ENCODE data around the gene MYG1. TPM values are rescaled to one million over a fixed set of nuclear protein-coding genes. Genes with fewer than 3 reads are reported as not detected.

The MYG1 gene
- 37.0 TPM for total RNA-seq
- long read RNA-seq, transcript C12orf10-201 (7 exons, 1,192 nt), result major isoform, 63 of 74 reads
- long read RNA-seq, partial matches to known transcripts, result 1 of 74 reads
- long read RNA-seq, other reads (novel, unspliced or antisense), result 4 of 74 reads

- intact Hi-C loops (cut with DNase I), result no loop called here
- ATAC-seq (ENCODE audit: poor library complexity) (peak; percentile 85), DNase-seq (peak; percentile 93)
Observed at GRCh38 chr12:53299454-53300180, at the start of gene MYG1. Gene MYG1, plus strand, starts transcription at chr12:53299695. Its CDS starts 43 bp downstream, at chr12:53299738.

- peak; percentile 88 for DNase-seq
- intact Hi-C loops (cut with DNase I), result loop anchor here (5.0 kb wide), 1 partner anchor 34 kb away; no protein-coding TSS in a partner anchor
- peak; percentile 96 for ATAC-seq (ENCODE audit: poor library complexity)
Observed at GRCh38 chr12:53251477-53252348, 47.8 kb upstream of the MYG1 start.

- intact Hi-C loops (cut with DNase I), result loop anchor here (5.0 kb wide), 1 partner anchor 35 kb away; no protein-coding TSS in a partner anchor
- ATAC-seq (ENCODE audit: poor library complexity), result no peak
Observed at GRCh38 chr12:53252349-53252916, 47.1 kb upstream of the MYG1 start.

GRCh38 chr12:53253298-53253697, 46.2 kb upstream of the MYG1 start:
- ATAC-seq (ENCODE audit: poor library complexity) (no peak), DNase-seq (peak; percentile 13)
- intact Hi-C loops (cut with DNase I), result loop anchor here (5.0 kb wide), 1 partner anchor 36 kb away; no protein-coding TSS in a partner anchor

More at GRCh38 chr12:53252349-53252916, 47.1 kb upstream of the MYG1 start:
- peak; percentile 42 for DNase-seq

- intact Hi-C loops (cut with DNase I), result loop anchor here (5.0 kb wide), 1 partner anchor 38 kb away; no protein-coding TSS in a partner anchor
- ATAC-seq (ENCODE audit: poor library complexity) (no peak), DNase-seq (peak; percentile 10)
Observed at GRCh38 chr12:53254816-53255545, 44.5 kb upstream of the MYG1 start.

GRCh38 chr12:53255996-53256395, 43.5 kb upstream of the MYG1 start:
- intact Hi-C loops (cut with DNase I), result no loop called here
- DNase-seq, result no peak
- no peak for ATAC-seq (ENCODE audit: poor library complexity)

GRCh38 chr12:53258541-53259539, 40.7 kb upstream of the MYG1 start:
- intact Hi-C loops (cut with DNase I), result no loop called here
- no peak for DNase-seq
- no peak for ATAC-seq (ENCODE audit: poor library complexity)

GRCh38 chr12:53259891-53260290, 39.6 kb upstream of the MYG1 start:
- DNase-seq (no peak), ATAC-seq (ENCODE audit: poor library complexity) (no peak)
- intact Hi-C loops (cut with DNase I), result no loop called here

- intact Hi-C loops (cut with DNase I), result no loop called here
- ATAC-seq (ENCODE audit: poor library complexity) (no peak), DNase-seq (no peak)
Observed at GRCh38 chr12:53265783-53266182, 33.7 kb upstream of the MYG1 start.

GRCh38 chr12:53267306-53267998, 32.0 kb upstream of the MYG1 start:
- DNase-seq (peak; percentile 51), ATAC-seq (ENCODE audit: poor library complexity) (peak; percentile 42)
- intact Hi-C loops (cut with DNase I), result no loop called here

- ATAC-seq (ENCODE audit: poor library complexity), result peak; percentile 98
- intact Hi-C loops (cut with DNase I), result no loop called here
- DNase-seq, result peak; percentile 84
Observed at GRCh38 chr12:53267999-53268629, 31.4 kb upstream of the MYG1 start, which contains the start of gene ESPL1. Gene ESPL1, plus strand, starts transcription at chr12:53268299. Its CDS starts 468 bp downstream, at chr12:53268767.

- ATAC-seq (ENCODE audit: poor library complexity) (no peak), DNase-seq (no peak)
- intact Hi-C loops (cut with DNase I), result no loop called here
Observed at GRCh38 chr12:53268630-53269562, 30.6 kb upstream of the MYG1 start.

- intact Hi-C loops (cut with DNase I), result no loop called here
- ATAC-seq (ENCODE audit: poor library complexity), result no peak
- no peak for DNase-seq
Observed at GRCh38 chr12:53274445-53274844, 25.1 kb upstream of the MYG1 start.

GRCh38 chr12:53276511-53276910, 23.0 kb upstream of the MYG1 start:
- DNase-seq, result no peak

GRCh38 chr12:53277981-53278380, 21.5 kb upstream of the MYG1 start:
- no peak for ATAC-seq (ENCODE audit: poor library complexity)
- intact Hi-C loops (cut with DNase I), result no loop called here

More at GRCh38 chr12:53276511-53276910, 23.0 kb upstream of the MYG1 start:
- no peak for ATAC-seq (ENCODE audit: poor library complexity)
- intact Hi-C loops (cut with DNase I), result no loop called here

More at GRCh38 chr12:53277981-53278380, 21.5 kb upstream of the MYG1 start:
- DNase-seq, result no peak

All from Right ventricle myocardium superior (tissue), 1 donor.